ENCODE measurements around the gene HOMER1.

DNA sequence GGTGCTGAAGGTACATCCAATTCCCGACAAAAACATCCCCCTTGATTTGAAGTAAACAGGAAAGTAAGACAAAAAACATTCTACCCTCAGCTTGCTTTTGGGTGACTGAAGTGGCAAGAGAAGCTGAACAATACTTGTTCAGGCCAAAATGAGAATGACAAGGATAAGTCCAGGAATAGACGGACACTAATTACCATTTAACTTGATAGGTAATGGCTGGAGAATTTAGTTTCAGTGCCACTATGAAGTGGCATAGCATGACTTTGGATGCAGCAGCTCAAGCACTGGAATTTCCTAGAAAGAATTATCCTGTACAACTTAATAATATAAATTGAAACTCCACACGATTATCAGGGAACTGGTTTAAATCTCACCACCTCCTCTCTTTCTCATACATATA lies 49.7 kb downstream of the HOMER1 start:
- TF ChIP-seq, protein P1, sequence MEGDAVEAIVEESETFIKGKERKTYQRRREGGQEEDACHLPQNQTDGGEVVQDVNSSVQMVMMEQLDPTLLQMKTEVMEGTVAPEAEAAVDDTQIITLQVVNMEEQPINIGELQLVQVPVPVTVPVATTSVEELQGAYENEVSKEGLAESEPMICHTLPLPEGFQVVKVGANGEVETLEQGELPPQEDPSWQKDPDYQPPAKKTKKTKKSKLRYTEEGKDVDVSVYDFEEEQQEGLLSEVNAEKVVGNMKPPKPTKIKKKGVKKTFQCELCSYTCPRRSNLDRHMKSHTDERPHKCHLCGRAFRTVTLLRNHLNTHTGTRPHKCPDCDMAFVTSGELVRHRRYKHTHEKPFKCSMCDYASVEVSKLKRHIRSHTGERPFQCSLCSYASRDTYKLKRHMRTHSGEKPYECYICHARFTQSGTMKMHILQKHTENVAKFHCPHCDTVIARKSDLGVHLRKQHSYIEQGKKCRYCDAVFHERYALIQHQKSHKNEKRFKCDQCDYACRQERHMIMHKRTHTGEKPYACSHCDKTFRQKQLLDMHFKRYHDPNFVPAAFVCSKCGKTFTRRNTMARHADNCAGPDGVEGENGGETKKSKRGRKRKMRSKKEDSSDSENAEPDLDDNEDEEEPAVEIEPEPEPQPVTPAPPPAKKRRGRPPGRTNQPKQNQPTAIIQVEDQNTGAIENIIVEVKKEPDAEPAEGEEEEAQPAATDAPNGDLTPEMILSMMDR (IDR thresholded peaks at IDR 0.05), result no peak
- TF ChIP-seq POLR2A (IDR thresholded peaks at IDR 0.05) (no peak), POLR2AphosphoS5 (IDR thresholded peaks at IDR 0.05) (no peak), EP300 (IDR thresholded peaks at IDR 0.05) (no peak)

All from sigmoid colon (tissue), 4 donors.